Measurements from ENCODE around the gene TMEM14A.
"Not testable (repeated sequence)": the region's sequence is repeated elsewhere in the genome, so short reads cannot be mapped to it uniquely, and the experiment has no call there.

TMEM14A gene

GRCh38 chr6:52670502-52671409 lies at the start of gene TMEM14A:
TSS of gene TMEM14A (plus strand) at chr6:52671113. CDS start at chr6:52677103, 5,990 bp downstream.
- DNase-seq: peak; percentile 87 to 91

- no peak for DNase-seq
Observed at GRCh38 chr6:52621631-52622030, 49.3 kb upstream of the TMEM14A start.

GRCh38 chr6:52622810-52623209 lies 48.1 kb upstream of the TMEM14A start:
- no peak for DNase-seq

GRCh38 chr6:52632011-52632410 lies 38.9 kb upstream of the TMEM14A start:
- DNase-seq: no peak

GRCh38 chr6:52634211-52634610 lies 36.7 kb upstream of the TMEM14A start:
- DNase-seq: no peak

- no peak for DNase-seq
Observed at GRCh38 chr6:52635049-52635577, 35.8 kb upstream of the TMEM14A start.

- no peak for DNase-seq
Observed at GRCh38 chr6:52636830-52637229, 34.1 kb upstream of the TMEM14A start.

- no peak for DNase-seq
Observed at GRCh38 chr6:52639493-52639892, 31.4 kb upstream of the TMEM14A start.

GRCh38 chr6:52640170-52640569 lies 30.7 kb upstream of the TMEM14A start:
- no peak for DNase-seq

- no peak for DNase-seq
Observed at GRCh38 chr6:52640916-52641315, 30.0 kb upstream of the TMEM14A start.

GRCh38 chr6:52641388-52641787 lies 29.5 kb upstream of the TMEM14A start:
- no peak for DNase-seq

GRCh38 chr6:52641826-52642225 lies 29.1 kb upstream of the TMEM14A start:
- DNase-seq: no peak

- DNase-seq: no peak
Observed at GRCh38 chr6:52642368-52642767, 28.5 kb upstream of the TMEM14A start.

- no peak for DNase-seq
Observed at GRCh38 chr6:52643158-52643557, 27.8 kb upstream of the TMEM14A start.

GRCh38 chr6:52644253-52644652 lies 26.7 kb upstream of the TMEM14A start:
- DNase-seq: no peak

- DNase-seq: no peak
Observed at GRCh38 chr6:52645976-52646375, 24.9 kb upstream of the TMEM14A start.

- DNase-seq: no peak
Observed at GRCh38 chr6:52647199-52647598, 23.7 kb upstream of the TMEM14A start.

- DNase-seq: no peak
Observed at GRCh38 chr6:52649536-52650160, 21.3 kb upstream of the TMEM14A start.

- no peak for DNase-seq
Observed at GRCh38 chr6:52650941-52651340, 20.0 kb upstream of the TMEM14A start.

- no peak for DNase-seq
Observed at GRCh38 chr6:52653151-52653550, 17.8 kb upstream of the TMEM14A start.

GRCh38 chr6:52654007-52654406 lies 16.9 kb upstream of the TMEM14A start:
- DNase-seq: no peak

GRCh38 chr6:52654592-52654991 lies 16.3 kb upstream of the TMEM14A start:
- no peak for DNase-seq

GRCh38 chr6:52655941-52656340 lies 15.0 kb upstream of the TMEM14A start:
- DNase-seq: not testable (repeated sequence)

- DNase-seq: no peak
Observed at GRCh38 chr6:52657870-52658269, 13.0 kb upstream of the TMEM14A start.

All from NCI-H187 (cell line).